ENCODE results near the gene CABLES2. TPM values are rescaled to one million over a fixed set of nuclear protein-coding genes. Genes with fewer than 3 reads are reported as not detected.

The CABLES2 gene
- total RNA-seq, 4 donors from 2014 or later: 1.1 to 2.4 (median 1.7) TPM

- TF ChIP-seq, protein P1, sequence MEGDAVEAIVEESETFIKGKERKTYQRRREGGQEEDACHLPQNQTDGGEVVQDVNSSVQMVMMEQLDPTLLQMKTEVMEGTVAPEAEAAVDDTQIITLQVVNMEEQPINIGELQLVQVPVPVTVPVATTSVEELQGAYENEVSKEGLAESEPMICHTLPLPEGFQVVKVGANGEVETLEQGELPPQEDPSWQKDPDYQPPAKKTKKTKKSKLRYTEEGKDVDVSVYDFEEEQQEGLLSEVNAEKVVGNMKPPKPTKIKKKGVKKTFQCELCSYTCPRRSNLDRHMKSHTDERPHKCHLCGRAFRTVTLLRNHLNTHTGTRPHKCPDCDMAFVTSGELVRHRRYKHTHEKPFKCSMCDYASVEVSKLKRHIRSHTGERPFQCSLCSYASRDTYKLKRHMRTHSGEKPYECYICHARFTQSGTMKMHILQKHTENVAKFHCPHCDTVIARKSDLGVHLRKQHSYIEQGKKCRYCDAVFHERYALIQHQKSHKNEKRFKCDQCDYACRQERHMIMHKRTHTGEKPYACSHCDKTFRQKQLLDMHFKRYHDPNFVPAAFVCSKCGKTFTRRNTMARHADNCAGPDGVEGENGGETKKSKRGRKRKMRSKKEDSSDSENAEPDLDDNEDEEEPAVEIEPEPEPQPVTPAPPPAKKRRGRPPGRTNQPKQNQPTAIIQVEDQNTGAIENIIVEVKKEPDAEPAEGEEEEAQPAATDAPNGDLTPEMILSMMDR (IDR thresholded peaks at IDR 0.05; ENCODE audit: low read depth): no peak
Observed at GRCh38 chr20:62359043-62359490, 48.0 kb downstream of the CABLES2 start.

DNA sequence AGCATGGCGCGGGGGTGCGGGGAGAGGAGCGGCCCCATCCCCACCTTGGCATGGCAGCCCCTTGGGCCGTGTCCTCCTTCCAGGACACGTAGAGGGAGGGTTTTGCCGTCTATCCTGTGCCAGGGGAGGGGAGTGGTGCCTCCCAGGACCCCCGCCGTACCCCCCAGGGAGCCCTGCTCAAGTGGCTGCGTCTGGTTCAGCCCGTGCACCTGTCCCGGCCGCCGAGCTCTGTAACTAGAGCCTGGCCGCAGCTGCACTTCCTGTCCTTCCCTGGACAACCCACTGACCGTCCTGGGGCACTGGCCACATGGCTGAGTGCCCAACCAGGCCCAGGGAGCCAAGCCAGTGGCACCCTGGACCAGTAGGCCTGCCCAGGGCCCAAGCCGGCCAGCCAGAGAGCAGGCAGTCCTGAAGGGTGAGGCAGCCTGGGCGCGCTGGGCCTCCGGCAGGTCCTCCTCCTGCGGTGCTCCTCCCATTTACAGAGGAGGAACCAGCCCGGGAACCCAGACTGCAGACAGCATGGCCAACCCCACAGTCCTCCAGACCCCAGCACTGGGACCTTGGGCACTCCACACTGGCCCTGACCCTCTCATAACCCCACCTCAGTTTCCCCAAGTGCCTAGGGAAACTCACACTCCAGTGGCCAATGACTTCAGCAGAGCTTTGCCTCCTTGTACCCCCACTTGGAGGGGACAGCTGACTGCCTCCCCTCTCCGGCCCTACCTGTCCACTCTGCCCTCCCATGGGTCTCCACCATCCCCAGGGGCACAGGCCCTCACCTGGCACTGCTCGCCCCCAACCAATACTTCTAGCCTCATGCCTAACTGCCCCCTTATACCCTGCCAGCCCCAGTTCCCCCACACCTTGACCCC lies 48.7 kb downstream of the CABLES2 start:
- TF ChIP-seq, protein P1 (IDR thresholded peaks at IDR 0.05; ENCODE audit: low read depth): no peak

- TF ChIP-seq, protein P1 (IDR thresholded peaks at IDR 0.05; ENCODE audit: low read depth): no peak
Observed at GRCh38 chr20:62357681-62358080, 49.4 kb downstream of the CABLES2 start.

DNA sequence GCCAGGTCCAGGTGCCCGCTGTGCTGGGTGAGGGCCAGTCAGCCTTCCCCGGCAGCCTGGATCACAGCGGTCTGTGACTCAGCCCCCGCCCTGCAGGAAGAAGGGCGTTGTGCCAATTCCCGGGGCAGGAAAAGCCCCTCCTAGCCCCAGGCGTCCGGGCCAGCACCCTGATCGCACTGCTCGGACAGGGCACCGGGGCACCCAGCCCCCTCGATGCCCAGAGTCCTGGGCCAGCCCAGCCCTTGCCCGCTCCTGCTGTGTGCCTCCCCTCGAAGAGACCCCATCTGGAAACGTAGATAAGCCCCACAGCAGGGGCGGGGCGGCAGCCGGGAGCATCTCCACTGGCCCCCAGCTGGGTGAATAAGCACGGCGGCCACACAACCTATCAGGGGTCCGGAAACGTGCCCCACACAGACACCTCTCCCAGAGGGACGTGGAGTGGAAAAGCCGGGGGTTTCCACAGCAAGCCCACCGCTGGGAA lies 49.9 kb downstream of the CABLES2 start:
- TF ChIP-seq, protein P1 (IDR thresholded peaks at IDR 0.05; ENCODE audit: low read depth): no peak

- TF ChIP-seq, protein P1 (IDR thresholded peaks at IDR 0.05; ENCODE audit: low read depth): no peak
Observed at GRCh38 chr20:62356589-62357186, 50.4 kb downstream of the CABLES2 start.

GRCh38 chr20:62355878-62356588 lies 51.1 kb downstream of the CABLES2 start:
- TF ChIP-seq, protein P1 (IDR thresholded peaks at IDR 0.05; ENCODE audit: low read depth): no peak

DNA sequence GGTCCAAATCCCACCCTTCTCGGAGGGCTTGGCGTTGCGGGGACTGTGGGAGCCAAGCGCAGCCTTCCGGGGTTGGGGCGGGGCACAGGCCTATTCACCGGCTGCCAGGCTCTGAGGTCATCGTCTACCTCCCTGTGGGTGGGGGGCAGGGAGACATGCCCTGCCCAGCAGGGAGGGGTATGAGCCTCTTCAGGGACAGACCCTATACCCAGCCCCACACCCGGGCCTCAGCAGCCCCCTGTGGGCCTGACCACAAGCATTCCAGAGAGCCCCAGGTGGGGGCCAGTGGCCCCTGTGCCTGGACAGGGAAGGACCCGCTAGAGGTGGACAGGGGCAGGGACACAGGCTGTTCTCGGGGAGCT lies 51.6 kb downstream of the CABLES2 start:
- TF ChIP-seq, protein P1 (IDR thresholded peaks at IDR 0.05; ENCODE audit: low read depth): no peak

All from subcutaneous adipose tissue (tissue), 4 donors.